ENCODE measurements around the gene C10orf71.

GRCh38 chr10:49265885-49266284 is 33.1 kb upstream of the C10orf71 start:
- no peak for TF ChIP-seq CTCF (IDR thresholded peaks at IDR 0.05; ENCODE audit: poor library complexity)
- no peak for TF ChIP-seq EZH2 (IDR thresholded peaks at IDR 0.05; ENCODE audit: borderline replicate concordance)
